Superior temporal gyrus (tissue), 1 donor: ENCODE results near the gene PSME1.
"Not testable (repeated sequence)": the region's sequence is repeated elsewhere in the genome, so short reads cannot be mapped to it uniquely, and the experiment has no call there.

Source experiments
- DNase-seq: peaks from one replicate; pipeline ENCODE4 v3.0.0-alpha.2; 2016; ENCODE audit errors: extremely low spot score

Gene PSME1

GRCh38 chr14:24105609-24106239 lies 30.3 kb upstream of the PSME1 start:
- not testable (repeated sequence) for DNase-seq

GRCh38 chr14:24106672-24107271 lies 29.2 kb upstream of the PSME1 start:
- DNase-seq, result no peak

GRCh38 chr14:24108336-24108874 lies 27.6 kb upstream of the PSME1 start:
- DNase-seq, result no peak

- no peak for DNase-seq
Observed at GRCh38 chr14:24110060-24110459, 25.9 kb upstream of the PSME1 start.

GRCh38 chr14:24110523-24110922 lies 25.5 kb upstream of the PSME1 start:
- no peak for DNase-seq

GRCh38 chr14:24113379-24113800 lies 22.6 kb upstream of the PSME1 start:
- no peak for DNase-seq

GRCh38 chr14:24113801-24114531 lies 22.0 kb upstream of the PSME1 start:
- DNase-seq, result peak; percentile 43

- peak; percentile 99 for DNase-seq
Observed at GRCh38 chr14:24114532-24115421, 21.2 kb upstream of the PSME1 start, which contains the start of the genes DCAF11 and NRL. DCAF11 (plus strand) TSS chr14:24114777; CDS start chr14:24115595, 818 bp downstream. NRL (minus strand) TSS chr14:24114949; CDS start chr14:24082848, 32,101 bp downstream.

- no peak for DNase-seq
Observed at GRCh38 chr14:24115422-24116127, 20.4 kb upstream of the PSME1 start.

- DNase-seq, result no peak
Observed at GRCh38 chr14:24116128-24116814, 19.7 kb upstream of the PSME1 start.

GRCh38 chr14:24117179-24117578 lies 18.8 kb upstream of the PSME1 start:
- no peak for DNase-seq

GRCh38 chr14:24119691-24120090 lies 16.3 kb upstream of the PSME1 start:
- no peak for DNase-seq

- no peak for DNase-seq
Observed at GRCh38 chr14:24121210-24121609, 14.8 kb upstream of the PSME1 start.

- DNase-seq, result no peak
Observed at GRCh38 chr14:24122416-24122815, 13.6 kb upstream of the PSME1 start.

GRCh38 chr14:24122898-24123297 lies 13.1 kb upstream of the PSME1 start:
- DNase-seq, result no peak

- no peak for DNase-seq
Observed at GRCh38 chr14:24123424-24124417, 12.3 kb upstream of the PSME1 start.

GRCh38 chr14:24126939-24127338 lies 9.1 kb upstream of the PSME1 start:
- DNase-seq, result no peak

- DNase-seq, result no peak
Observed at GRCh38 chr14:24127673-24128072, 8.3 kb upstream of the PSME1 start.

- no peak for DNase-seq
Observed at GRCh38 chr14:24129410-24129998, 6.5 kb upstream of the PSME1 start.
